Ascending aorta (tissue), 2 donors: ENCODE results near the gene TPX2. TPM values are rescaled to one million over a fixed set of nuclear protein-coding genes. Genes with fewer than 3 reads are reported as not detected.
A peak's percentile ranks its signal among the peaks of the same experiment; 100 is the strongest.

Source experiments
- DNase-seq, 2 donors: peaks; one replicate each; pipeline ENCODE4 v3.0.0-alpha.2; 2019; ENCODE audit warnings: low spot score in 2 of 2
- H3K27ac ChIP-seq, 2 donors: fragments of 200-600 bp; sonication (generic); one replicate each; pipeline ENCODE4 v1.5.1; 2016 to 2017; ENCODE audit warnings: mild to moderate bottlenecking in 1 of 2
- H3K27me3 ChIP-seq: fragments of 200-600 bp; sonication (generic); one replicate; pipeline ENCODE4 v1.5.1; 2017
- H3K36me3 ChIP-seq, 2 donors: fragments of 200-600 bp; sonication (generic); one replicate each; pipeline ENCODE4 v1.5.1; 2016
- H3K4me1 ChIP-seq, 2 donors: fragments of 200-600 bp; sonication (generic); one replicate each; pipeline ENCODE4 v1.5.1; 2016 to 2017; ENCODE audit warnings: mild to moderate bottlenecking in 1 of 2
- H3K4me3 ChIP-seq, 2 donors: fragments of 200-600 bp; sonication (generic); one replicate each; pipeline ENCODE4 v1.5.1; 2016 to 2017; ENCODE audit warnings: mild to moderate bottlenecking in 1 of 2
- H3K9me3 ChIP-seq, 2 donors: fragments of 200-600 bp; sonication (generic); one replicate each; pipeline ENCODE4 v1.5.1; 2016
- intact Hi-C: fragments of 100-400 bp; cut with DNase I; formaldehyde crosslinking; loops from one replicate; pipeline ENCODE4 v1.15.1; 2023
- total RNA-seq: library from RNA; depleted of rRNA; stranded (reverse); fragments of >200 nt; gene quantifications from one replicate; pipeline ENCODE4 v1.1.0, GENCODE V29; 2016
- TF ChIP-seq, protein P1 (sequence below), 3 experiments: fragments of 200-600 bp in 2 of 3; fragments of 450-650 bp in 1 of 3; sonication (generic) in 2 of 3; IDR thresholded peaks; one replicate each; pipeline ENCODE4 v1.5.1; 2016 to 2019; ENCODE audit warnings: antibody characterized with exemption in 3 of 3, mild to moderate bottlenecking in 1 of 3, moderate library complexity in 1 of 3

The TPX2 gene
- total RNA-seq, 1 donor from 2014 or later: not detected

GRCh38 chr20:31839782-31840487, 100.8 kb downstream of the TPX2 start:
- DNase-seq: no peak
- H3K27ac ChIP-seq: peak overlapping the region; percentile 94 to 95
- H3K36me3 ChIP-seq: no peaks in the 10 kb centered on the region
- H3K4me1 ChIP-seq: peaks cover 51 to 76% of the 10 kb centered on the region in 2 donors
- intact Hi-C loops: loop anchor here (5.0 to 10.0 kb wide), 2 partner anchors 115 to 278 kb away; partner anchors contain the start of gene BCL2L1
- TF ChIP-seq, protein P1, sequence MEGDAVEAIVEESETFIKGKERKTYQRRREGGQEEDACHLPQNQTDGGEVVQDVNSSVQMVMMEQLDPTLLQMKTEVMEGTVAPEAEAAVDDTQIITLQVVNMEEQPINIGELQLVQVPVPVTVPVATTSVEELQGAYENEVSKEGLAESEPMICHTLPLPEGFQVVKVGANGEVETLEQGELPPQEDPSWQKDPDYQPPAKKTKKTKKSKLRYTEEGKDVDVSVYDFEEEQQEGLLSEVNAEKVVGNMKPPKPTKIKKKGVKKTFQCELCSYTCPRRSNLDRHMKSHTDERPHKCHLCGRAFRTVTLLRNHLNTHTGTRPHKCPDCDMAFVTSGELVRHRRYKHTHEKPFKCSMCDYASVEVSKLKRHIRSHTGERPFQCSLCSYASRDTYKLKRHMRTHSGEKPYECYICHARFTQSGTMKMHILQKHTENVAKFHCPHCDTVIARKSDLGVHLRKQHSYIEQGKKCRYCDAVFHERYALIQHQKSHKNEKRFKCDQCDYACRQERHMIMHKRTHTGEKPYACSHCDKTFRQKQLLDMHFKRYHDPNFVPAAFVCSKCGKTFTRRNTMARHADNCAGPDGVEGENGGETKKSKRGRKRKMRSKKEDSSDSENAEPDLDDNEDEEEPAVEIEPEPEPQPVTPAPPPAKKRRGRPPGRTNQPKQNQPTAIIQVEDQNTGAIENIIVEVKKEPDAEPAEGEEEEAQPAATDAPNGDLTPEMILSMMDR (IDR thresholded peaks at IDR 0.05): no peak
- no peaks in the 10 kb centered on the region for H3K27me3 ChIP-seq
- no peak overlapping the region for H3K4me3 ChIP-seq
- H3K9me3 ChIP-seq: no peaks in the 10 kb centered on the region

GRCh38 chr20:31840906-31841816, 102.1 kb downstream of the TPX2 start:
- Histone ChIP-seq H3K27ac (peak overlapping the region; percentile 94 to 95), H3K9me3 (no peaks in the 10 kb centered on the region), H3K27me3 (no peaks in the 10 kb centered on the region), H3K4me1 (peaks cover 49 to 71% of the 10 kb centered on the region in 2 donors), H3K36me3 (no peaks in the 10 kb centered on the region), H3K4me3 (peak overlapping the region in 1 of 2 donors; percentile 70)
- TF ChIP-seq, protein P1 (IDR thresholded peaks at IDR 0.05): no peak
- peak in 1 of 2 donors; percentile 76 for DNase-seq
- intact Hi-C loops: loop anchor here (5.0 to 10.0 kb wide), 2 partner anchors 116 to 279 kb away; partner anchors contain the start of gene BCL2L1

GRCh38 chr20:31841928-31842327, 102.8 kb downstream of the TPX2 start:
- no peaks in the 10 kb centered on the region for H3K27me3 ChIP-seq
- H3K36me3 ChIP-seq: no peaks in the 10 kb centered on the region
- H3K4me3 ChIP-seq: peak overlapping the region in 1 of 2 donors; percentile 70
- H3K9me3 ChIP-seq: no peaks in the 10 kb centered on the region
- peaks cover 46 to 67% of the 10 kb centered on the region in 2 donors for H3K4me1 ChIP-seq
- DNase-seq: peak; percentile 70 to 94
- TF ChIP-seq, protein P1 (IDR thresholded peaks at IDR 0.05): no peak
- peak overlapping the region; percentile 94 to 95 for H3K27ac ChIP-seq
- intact Hi-C loops: loop anchor here (5.0 to 10.0 kb wide), 2 partner anchors 117 to 280 kb away; partner anchors contain the start of gene BCL2L1

- peak in 1 of 2 donors; percentile 76 for DNase-seq
- intact Hi-C loops: loop anchor here (5.0 to 10.0 kb wide), 2 partner anchors 118 to 280 kb away; partner anchors contain the start of gene BCL2L1
Observed at GRCh38 chr20:31842471-31843157, 103.5 kb downstream of the TPX2 start.

More at GRCh38 chr20:31842471-31843157, 103.5 kb downstream of the TPX2 start:
- peak overlapping the region; percentile 94 to 95 for H3K27ac ChIP-seq
- TF ChIP-seq, protein P1 (IDR thresholded peaks at IDR 0.05): no peak
- no peaks in the 10 kb centered on the region for H3K36me3 ChIP-seq
- peak overlapping the region; percentile 52 to 70 for H3K4me3 ChIP-seq
- peaks cover 39 to 61% of the 10 kb centered on the region in 2 donors for H3K4me1 ChIP-seq
- no peaks in the 10 kb centered on the region for H3K27me3 ChIP-seq
- H3K9me3 ChIP-seq: no peaks in the 10 kb centered on the region
